ENCODE measurements around the gene LGALS7B.
A peak's percentile ranks its signal among the peaks of the same experiment; 100 is the strongest.
"Not testable (repeated sequence)": the region's sequence is repeated elsewhere in the genome, so short reads cannot be mapped to it uniquely, and the experiment has no call there.

Gene LGALS7B

GRCh38 chr19:38826856-38827551 is 38.0 kb downstream of the LGALS7B start:
- no peak for FAIRE-seq
- TF ChIP-seq POLR2A (IDR thresholded peaks at IDR 0.05; ENCODE audit: low read depth, low read length) (no peak), TAF1 (IDR thresholded peaks at IDR 0.05; ENCODE audit: borderline replicate concordance, low read depth, low read length) (no peak), POLR2AphosphoS5 (IDR thresholded peaks at IDR 0.05; ENCODE audit: low read depth, low read length) (no peak)
- DNase-seq (ENCODE audit: insufficient read length): no peak

DNA sequence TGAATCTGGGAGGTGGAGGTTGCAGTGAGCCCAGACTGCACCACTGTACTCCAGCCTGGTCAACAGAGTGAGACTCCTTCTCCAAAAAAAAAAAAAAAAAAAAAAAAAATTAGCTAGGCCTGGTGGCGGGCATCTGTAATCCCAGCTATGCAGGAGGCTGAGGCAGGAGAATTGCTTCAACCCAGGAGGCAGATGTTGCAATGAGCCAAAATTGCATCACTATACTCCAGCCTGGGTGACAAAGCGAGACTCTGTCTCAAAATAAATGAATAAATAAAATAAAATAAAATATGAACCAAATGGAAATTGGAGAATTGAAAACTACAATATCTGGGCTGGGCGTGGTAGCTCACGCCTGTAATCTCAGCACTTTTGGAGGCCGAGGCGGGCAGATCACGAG is 40.2 kb downstream of the LGALS7B start:
- DNase-seq (ENCODE audit: insufficient read length); FAIRE-seq: not testable (repeated sequence)

DNA sequence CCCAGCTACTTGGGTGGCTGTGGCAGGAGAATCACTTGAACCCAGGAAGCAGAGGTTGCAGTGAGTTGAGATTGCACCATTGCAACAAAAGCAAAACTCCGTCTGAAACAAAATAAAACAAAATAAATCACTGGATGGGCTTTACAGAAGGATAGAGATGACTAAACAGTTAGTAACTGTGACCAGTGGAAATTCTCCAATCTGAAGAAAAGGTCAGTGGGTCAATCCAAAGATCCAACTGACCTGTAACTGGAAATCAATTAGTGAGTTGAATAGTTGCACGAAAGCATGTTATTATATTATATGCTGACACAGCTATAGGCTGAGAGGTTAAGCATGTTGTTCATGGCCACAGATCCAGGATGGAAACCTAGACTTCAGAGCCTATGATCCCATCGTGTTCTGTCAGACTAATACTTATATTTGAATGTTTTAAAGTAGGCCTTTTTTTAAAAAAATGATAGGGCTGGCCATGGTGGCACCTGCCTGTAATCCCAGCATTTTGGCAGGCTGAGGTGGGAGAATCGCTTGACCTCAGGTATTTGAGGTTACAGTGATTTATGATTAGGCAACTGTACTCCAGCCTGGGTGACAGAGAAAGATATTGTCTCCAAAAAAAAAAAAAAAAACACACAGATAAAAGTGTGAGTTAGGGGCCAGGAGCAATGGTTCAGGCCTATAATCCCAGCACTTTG is 41.2 kb downstream of the LGALS7B start:
- FAIRE-seq: no peak
- TF ChIP-seq TAF1 (IDR thresholded peaks at IDR 0.05; ENCODE audit: borderline replicate concordance, low read depth, low read length): no peak
- TF ChIP-seq POLR2AphosphoS5 (IDR thresholded peaks at IDR 0.05; ENCODE audit: low read depth, low read length): no peak
- TF ChIP-seq POLR2A (IDR thresholded peaks at IDR 0.05; ENCODE audit: low read depth, low read length): no peak
- DNase-seq (ENCODE audit: insufficient read length): no peak

DNA sequence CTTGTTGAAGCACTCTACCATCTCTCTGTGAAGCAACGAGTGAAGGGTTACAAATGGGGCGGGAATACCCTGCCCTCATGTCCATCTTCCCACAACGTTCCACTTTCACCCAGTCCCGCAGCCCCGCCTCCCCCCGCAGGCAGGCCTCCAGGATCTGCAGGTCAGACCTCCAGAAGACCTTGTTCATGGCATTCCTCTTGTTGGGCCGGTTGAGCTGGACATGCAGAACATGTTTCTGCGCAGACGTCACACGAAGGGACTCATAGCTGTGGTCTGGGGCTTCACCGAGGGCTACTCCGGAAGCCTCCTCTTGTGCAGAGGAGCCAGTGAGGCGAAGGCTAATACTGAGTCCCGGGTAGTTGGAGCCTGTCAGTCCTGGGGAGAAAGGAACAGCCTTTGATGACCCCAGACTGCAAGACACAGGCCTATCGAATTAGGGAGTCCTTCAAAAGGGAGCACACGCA is 42.2 kb downstream of the LGALS7B start:
- TF ChIP-seq POLR2AphosphoS5 (IDR thresholded peaks at IDR 0.05; ENCODE audit: low read depth, low read length) (no peak), TAF1 (IDR thresholded peaks at IDR 0.05; ENCODE audit: borderline replicate concordance, low read depth, low read length) (no peak), POLR2A (IDR thresholded peaks at IDR 0.05; ENCODE audit: low read depth, low read length) (no peak)
- FAIRE-seq (peak; percentile 86), DNase-seq (ENCODE audit: insufficient read length) (no peak)

GRCh38 chr19:38833092-38833425 is 44.1 kb downstream of the LGALS7B start:
- no peak for TF ChIP-seq TAF1 (IDR thresholded peaks at IDR 0.05; ENCODE audit: borderline replicate concordance, low read depth, low read length)
- TF ChIP-seq POLR2AphosphoS5 (IDR thresholded peaks at IDR 0.05; ENCODE audit: low read depth, low read length): no peak
- no peak for TF ChIP-seq POLR2A (IDR thresholded peaks at IDR 0.05; ENCODE audit: low read depth, low read length)
- no peak for FAIRE-seq
- DNase-seq (ENCODE audit: insufficient read length): no peak

- FAIRE-seq (no peak), DNase-seq (ENCODE audit: insufficient read length) (no peak)
- TF ChIP-seq POLR2AphosphoS5 (IDR thresholded peaks at IDR 0.05; ENCODE audit: low read depth, low read length) (no peak), POLR2A (IDR thresholded peaks at IDR 0.05; ENCODE audit: low read depth, low read length) (no peak), TAF1 (IDR thresholded peaks at IDR 0.05; ENCODE audit: borderline replicate concordance, low read depth, low read length) (no peak)
These were observed 45.1 kb downstream of the LGALS7B start for GRCh38 chr19:38834104-38834490.

GRCh38 chr19:38834590-38834989 is 45.6 kb downstream of the LGALS7B start:
- TF ChIP-seq POLR2A (IDR thresholded peaks at IDR 0.05; ENCODE audit: low read depth, low read length): no peak
- TF ChIP-seq POLR2AphosphoS5 (IDR thresholded peaks at IDR 0.05; ENCODE audit: low read depth, low read length): no peak
- no peak for TF ChIP-seq TAF1 (IDR thresholded peaks at IDR 0.05; ENCODE audit: borderline replicate concordance, low read depth, low read length)
- no peak for FAIRE-seq
- DNase-seq (ENCODE audit: insufficient read length): no peak

GRCh38 chr19:38836159-38836982 is 47.4 kb downstream of the LGALS7B start:
- FAIRE-seq: no peak
- no peak for TF ChIP-seq TAF1 (IDR thresholded peaks at IDR 0.05; ENCODE audit: borderline replicate concordance, low read depth, low read length)
- DNase-seq (ENCODE audit: insufficient read length): no peak

DNA sequence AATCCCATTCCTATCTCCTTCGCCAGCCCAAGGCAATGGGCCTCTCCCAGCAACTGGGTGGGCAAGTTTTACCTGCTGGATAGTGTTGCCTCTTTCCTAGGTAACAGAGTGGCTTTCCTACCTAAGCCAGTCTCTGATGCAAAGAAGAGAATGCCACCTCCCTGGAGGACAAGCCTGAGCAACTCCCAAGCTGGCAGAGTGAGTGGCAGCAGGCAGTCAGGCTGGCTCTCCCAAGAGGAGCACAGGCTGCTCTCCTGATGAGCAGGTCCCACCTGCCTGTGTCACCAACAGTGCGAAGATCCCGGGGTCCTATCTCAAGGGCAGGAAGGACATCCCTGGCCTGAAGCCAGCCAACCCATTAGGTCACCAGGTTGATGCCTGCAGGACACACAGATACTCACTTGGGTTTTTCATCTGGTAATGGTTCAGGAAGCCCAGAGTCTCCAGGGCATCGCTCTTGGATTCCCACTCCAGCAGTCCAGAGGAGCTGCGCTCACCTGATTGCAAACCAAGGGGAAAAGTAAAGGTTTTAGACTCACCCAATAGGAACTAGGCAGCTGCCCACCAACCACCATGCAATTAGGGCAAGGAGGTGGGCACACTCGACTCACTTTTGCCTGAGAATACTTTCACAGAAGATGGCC is 48.1 kb downstream of the LGALS7B start:
- FAIRE-seq (no peak), DNase-seq (ENCODE audit: insufficient read length) (no peak)
- TF ChIP-seq TAF1 (IDR thresholded peaks at IDR 0.05; ENCODE audit: borderline replicate concordance, low read depth, low read length) (no peak), POLR2AphosphoS5 (IDR thresholded peaks at IDR 0.05; ENCODE audit: low read depth, low read length) (no peak), POLR2A (IDR thresholded peaks at IDR 0.05; ENCODE audit: low read depth, low read length) (peak; percentile 48)

- DNase-seq (ENCODE audit: insufficient read length) (no peak), FAIRE-seq (no peak)
- no peak; the same call in 1 of the 2 replicates for TF ChIP-seq POLR2AphosphoS5 (IDR thresholded peaks at IDR 0.05; ENCODE audit: low read depth, low read length)
- no peak for TF ChIP-seq TAF1 (IDR thresholded peaks at IDR 0.05; ENCODE audit: borderline replicate concordance, low read depth, low read length)
- no peak for TF ChIP-seq POLR2A (IDR thresholded peaks at IDR 0.05; ENCODE audit: low read depth, low read length)
These were observed 48.7 kb downstream of the LGALS7B start for GRCh38 chr19:38837656-38838121.

DNA sequence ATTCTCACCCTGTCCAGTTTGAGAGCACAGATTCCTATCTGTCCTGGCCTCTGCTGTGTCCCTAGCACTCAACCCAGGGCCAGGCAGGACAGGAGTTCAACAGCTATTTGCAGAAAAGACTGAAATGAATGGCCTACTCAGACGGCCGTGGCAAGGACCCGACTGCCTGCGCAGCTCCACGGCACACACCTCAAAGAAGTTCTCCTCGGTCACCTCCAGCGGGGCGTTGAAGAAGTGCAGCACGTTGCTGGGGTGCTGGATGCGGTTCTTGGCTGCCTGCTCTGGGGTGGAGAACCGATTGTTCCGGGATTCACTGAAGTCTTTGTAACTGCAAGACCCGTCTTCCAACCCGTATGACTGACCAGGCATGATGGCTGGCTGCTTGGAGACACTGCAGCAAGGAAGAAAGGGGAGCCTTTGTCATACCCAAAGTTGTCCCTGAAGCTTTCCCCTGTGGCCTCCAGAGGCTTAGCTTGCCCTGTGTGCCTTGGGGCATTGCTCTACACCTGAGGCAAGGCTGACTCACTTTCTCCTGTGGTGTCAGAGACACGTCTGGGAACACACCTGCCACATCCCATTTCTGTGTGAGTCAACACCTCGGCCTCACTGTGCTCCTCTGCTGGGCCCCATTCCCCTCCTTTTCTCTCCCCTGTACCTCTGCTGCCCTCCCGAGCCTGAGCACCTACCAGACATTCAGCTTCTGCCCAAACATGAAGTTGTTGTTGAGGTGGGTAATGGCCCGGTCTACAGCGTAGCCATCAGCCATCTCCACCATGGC is 49.4 kb downstream of the LGALS7B start:
- FAIRE-seq (no peak), DNase-seq (ENCODE audit: insufficient read length) (no peak)
- TF ChIP-seq POLR2A (IDR thresholded peaks at IDR 0.05; ENCODE audit: low read depth, low read length) (peak; percentile 70), POLR2AphosphoS5 (IDR thresholded peaks at IDR 0.05; ENCODE audit: low read depth, low read length) (peak; percentile 90), TAF1 (IDR thresholded peaks at IDR 0.05; ENCODE audit: borderline replicate concordance, low read depth, low read length) (no peak)

All from GM12892 (cell line).